ENCODE data around the gene AFM. TPM values are rescaled to one million over a fixed set of nuclear protein-coding genes. Genes with fewer than 3 reads are reported as not detected.

Gene AFM
- total and polyA plus RNA-seq, 2 donors (not counting 1 experiment from before 2014, with no cell fraction given): not detected

GRCh38 chr4:73470728-73471127 lies 10.8 kb upstream of the AFM start:
- no peak for TF ChIP-seq CTCF (conservative IDR thresholded peaks at IDR 0.05 in 1 of 2, IDR thresholded peaks at IDR 0.05 in 1 of 2; ENCODE audit: low read depth in 1 of 2, low read length in 2 of 2)
- TF ChIP-seq EZH2 (IDR thresholded peaks at IDR 0.05; ENCODE audit: low read length, missing control alignments): no peak
- H3K4me3 ChIP-seq (replicated peaks in 1 of 4; ENCODE audit: control extremely low read depth in 1 of 4, insufficient read depth in 1 of 4, low read depth in 3 of 4, low read length in 4 of 4): no peak overlapping the region
- no peak for DNase-seq (ENCODE audit: low read depth in 2 of 2)

GRCh38 chr4:73477176-73477575 lies 4.4 kb upstream of the AFM start:
- Histone ChIP-seq H3K4me3 (replicated peaks in 1 of 4; ENCODE audit: control extremely low read depth in 1 of 4, insufficient read depth in 1 of 4, low read depth in 3 of 4, low read length in 4 of 4) (no peak overlapping the region), H4K20me1 (ENCODE audit: control insufficient read depth, extremely low read depth, insufficient read depth, low read length) (no peaks in the 10 kb centered on the region), H3K27ac (ENCODE audit: insufficient read depth, low read length) (no peak overlapping the region), H3K27me3 (ENCODE audit: control insufficient read depth, insufficient read depth, low read length) (peaks cover 3% of the 10 kb centered on the region), H3K9ac (ENCODE audit: insufficient read depth, low read length) (no peak overlapping the region), H3K79me2 (ENCODE audit: control insufficient read depth, insufficient read depth, low read length) (no peaks in the 10 kb centered on the region), H3K36me3 (ENCODE audit: control insufficient read depth, insufficient read depth, low read length) (no peaks in the 10 kb centered on the region), H3K4me1 (ENCODE audit: control insufficient read depth, extremely low read depth, insufficient read depth, low read length) (no peaks in the 10 kb centered on the region), H3K9me3 (ENCODE audit: control insufficient read depth, insufficient read depth, low read depth, low read length) (no peaks in the 10 kb centered on the region), H3K4me2 (ENCODE audit: extremely low read depth, insufficient read depth, low read length) (no peak overlapping the region), H2AFZ (ENCODE audit: low read length) (no peak overlapping the region)
- no peak for TF ChIP-seq EZH2 (IDR thresholded peaks at IDR 0.05; ENCODE audit: low read length, missing control alignments)
- no peak for TF ChIP-seq CTCF (conservative IDR thresholded peaks at IDR 0.05 in 1 of 2, IDR thresholded peaks at IDR 0.05 in 1 of 2; ENCODE audit: low read depth in 1 of 2, low read length in 2 of 2)
- no peak for DNase-seq (ENCODE audit: low read depth in 2 of 2)

More at GRCh38 chr4:73470728-73471127, 10.8 kb upstream of the AFM start:
- H2AFZ ChIP-seq (ENCODE audit: low read length): no peak overlapping the region
- no peak overlapping the region for H3K4me2 ChIP-seq (ENCODE audit: extremely low read depth, insufficient read depth, low read length)
- no peak overlapping the region for H3K27ac ChIP-seq (ENCODE audit: insufficient read depth, low read length)
- no peaks in the 10 kb centered on the region for H3K4me1 ChIP-seq (ENCODE audit: control insufficient read depth, extremely low read depth, insufficient read depth, low read length)
- H3K9ac ChIP-seq (ENCODE audit: insufficient read depth, low read length): no peak overlapping the region
- H4K20me1 ChIP-seq (ENCODE audit: control insufficient read depth, extremely low read depth, insufficient read depth, low read length): no peaks in the 10 kb centered on the region
- no peaks in the 10 kb centered on the region for H3K9me3 ChIP-seq (ENCODE audit: control insufficient read depth, insufficient read depth, low read depth, low read length)
- no peaks in the 10 kb centered on the region for H3K36me3 ChIP-seq (ENCODE audit: control insufficient read depth, insufficient read depth, low read length)
- no peaks in the 10 kb centered on the region for H3K79me2 ChIP-seq (ENCODE audit: control insufficient read depth, insufficient read depth, low read length)
- no peaks in the 10 kb centered on the region for H3K27me3 ChIP-seq (ENCODE audit: control insufficient read depth, insufficient read depth, low read length)

- Histone ChIP-seq H3K9ac (ENCODE audit: insufficient read depth, low read length) (no peak overlapping the region), H3K4me1 (ENCODE audit: control insufficient read depth, extremely low read depth, insufficient read depth, low read length) (no peaks in the 10 kb centered on the region), H4K20me1 (ENCODE audit: control insufficient read depth, extremely low read depth, insufficient read depth, low read length) (no peaks in the 10 kb centered on the region), H3K36me3 (ENCODE audit: control insufficient read depth, insufficient read depth, low read length) (no peaks in the 10 kb centered on the region), H3K9me3 (ENCODE audit: control insufficient read depth, insufficient read depth, low read depth, low read length) (no peaks in the 10 kb centered on the region), H3K4me3 (replicated peaks in 1 of 4; ENCODE audit: control extremely low read depth in 1 of 4, insufficient read depth in 1 of 4, low read depth in 3 of 4, low read length in 4 of 4) (no peak overlapping the region), H2AFZ (ENCODE audit: low read length) (no peak overlapping the region), H3K27ac (ENCODE audit: insufficient read depth, low read length) (no peak overlapping the region), H3K4me2 (ENCODE audit: extremely low read depth, insufficient read depth, low read length) (no peak overlapping the region), H3K27me3 (ENCODE audit: control insufficient read depth, insufficient read depth, low read length) (peaks cover 3% of the 10 kb centered on the region), H3K79me2 (ENCODE audit: control insufficient read depth, insufficient read depth, low read length) (no peaks in the 10 kb centered on the region)
- no peak for TF ChIP-seq EZH2 (IDR thresholded peaks at IDR 0.05; ENCODE audit: low read length, missing control alignments)
- TF ChIP-seq CTCF (conservative IDR thresholded peaks at IDR 0.05 in 1 of 2, IDR thresholded peaks at IDR 0.05 in 1 of 2; ENCODE audit: low read depth in 1 of 2, low read length in 2 of 2): no peak
- no peak for DNase-seq (ENCODE audit: low read depth in 2 of 2)
These were observed 2.2 kb upstream of the AFM start for GRCh38 chr4:73479323-73479722.
